Measurements from ENCODE around the gene BTBD19. TPM values are rescaled to one million over a fixed set of nuclear protein-coding genes. Genes with fewer than 3 reads are reported as not detected.

The BTBD19 gene
- total and polyA plus RNA-seq, 2 donors (not counting 1 experiment from before 2014, with no cell fraction given), result 0.75 to 2.3 TPM

- no peak for TF ChIP-seq CTCF (IDR thresholded peaks at IDR 0.05)
- no peak for TF ChIP-seq EZH2 (IDR thresholded peaks at IDR 0.05; ENCODE audit: borderline replicate concordance, insufficient read depth, low read depth, low read length, poor library complexity, severe bottlenecking)
- H3K9me3 Mint-ChIP-seq (ENCODE audit: insufficient read depth), result no peaks in the 10 kb centered on the region
- peak overlapping the region; percentile 93 for H3K4me3 Mint-ChIP-seq
- ChIA-PET CTCF (interaction anchor here (0.8 to 6.7 kb wide), 10 partner anchors 15 to 482 kb away, joined by 3 to 70 read pairs (median 4); partner anchors contain the start of genes HECTD3, PLK3 and RNU5D-1), POLR2A (interaction anchor here (0.6 to 5.2 kb wide), 6 partner anchors 13 to 482 kb away, joined by 5 to 61 read pairs (median 18); partner anchors contain the start of genes BTBD19, DYNLT4, PLK3 and RPS8)
- no peaks in the 10 kb centered on the region for H3K9me3 ChIP-seq (ENCODE audit: control extremely low read depth in 1 of 3, control insufficient read depth in 2 of 3, insufficient read depth in 1 of 3, low read length in 2 of 3)
- WGBS (ENCODE audit: insufficient coverage), result 98% methylated on average over 8 of the region's 9 CpGs
- peaks cover 13 to 20% of the 10 kb centered on the region in 2 donors for H3K4me1 ChIP-seq (ENCODE audit: control insufficient read depth in 2 of 2, insufficient read depth in 2 of 2, low read length in 2 of 2)
- H3K36me3 ChIP-seq (replicated peaks in 1 of 2; ENCODE audit: control extremely low read depth in 1 of 2, control insufficient read depth in 1 of 2, extremely low read depth in 1 of 2, insufficient read depth in 2 of 2, low read length in 1 of 2), result no peaks in the 10 kb centered on the region
- intact Hi-C loops (cut with micrococcal nuclease), result no loop called here
- H3K27me3 ChIP-seq (replicated peaks in 1 of 4; ENCODE audit: control extremely low read depth in 1 of 4, control insufficient read depth in 3 of 4, insufficient read depth in 4 of 4, low read length in 3 of 4), result no peaks in the 10 kb centered on the region
- no peaks in the 10 kb centered on the region for H3K27me3 Mint-ChIP-seq
- ATAC-seq (ENCODE audit: low read depth), result no peak
- DNase-seq, result no peak
- H3K4me3 ChIP-seq (ENCODE audit: control extremely low read depth in 1 of 5, extremely low read depth in 1 of 5, insufficient read depth in 1 of 5, low read depth in 2 of 5, low read length in 4 of 5), result no peak overlapping the region
- H3K79me2 ChIP-seq (ENCODE audit: control insufficient read depth, insufficient read depth, low read length), result no peaks in the 10 kb centered on the region
- H3K27ac ChIP-seq (ENCODE audit: low read length in 2 of 2), result no peak overlapping the region
- H2AFZ ChIP-seq (ENCODE audit: insufficient read depth, low read depth, low read length, poor library complexity, severe bottlenecking), result no peak overlapping the region
- no peak overlapping the region for H3K4me2 ChIP-seq (replicated peaks; ENCODE audit: low read depth, low read length, poor library complexity, severe bottlenecking)
- H4K20me1 ChIP-seq (ENCODE audit: control insufficient read depth, insufficient read depth, low read length, poor library complexity, severe bottlenecking), result no peaks in the 10 kb centered on the region
- peak overlapping the region; percentile 100 for H3K27ac Mint-ChIP-seq
- peaks cover 29% of the 10 kb centered on the region for H3K4me1 Mint-ChIP-seq
- H3K9ac ChIP-seq (ENCODE audit: low read length), result no peak overlapping the region
Observed at GRCh38 chr1:44821240-44821715, 13.0 kb downstream of the BTBD19 start.

GRCh38 chr1:44822131-44822701 lies 13.9 kb downstream of the BTBD19 start:
- intact Hi-C loops (cut with micrococcal nuclease), result no loop called here
- no peak overlapping the region for H3K4me3 Mint-ChIP-seq
- ChIA-PET POLR2A (interaction anchor here (0.5 to 1.6 kb wide), 5 partner anchors 9 to 79 kb away, joined by 3 to 5 read pairs (median 3); no protein-coding TSS in a partner anchor), CTCF (interaction anchor here (0.6 to 6.7 kb wide), 7 partner anchors 11 to 110 kb away, joined by 3 to 70 read pairs (median 5); partner anchors contain the start of genes PLK3, PTCH2 and RNU5D-1)
- H3K9me3 Mint-ChIP-seq (ENCODE audit: insufficient read depth), result no peaks in the 10 kb centered on the region
- Histone ChIP-seq H3K36me3 (replicated peaks in 1 of 2; ENCODE audit: control extremely low read depth in 1 of 2, control insufficient read depth in 1 of 2, extremely low read depth in 1 of 2, insufficient read depth in 2 of 2, low read length in 1 of 2) (no peaks in the 10 kb centered on the region), H3K9me3 (ENCODE audit: control extremely low read depth in 1 of 3, control insufficient read depth in 2 of 3, insufficient read depth in 1 of 3, low read length in 2 of 3) (peaks cover 0 to 4% (median 0%) of the 10 kb centered on the region in 3 donors), H3K4me1 (ENCODE audit: control insufficient read depth in 2 of 2, insufficient read depth in 2 of 2, low read length in 2 of 2) (peaks cover 13 to 20% of the 10 kb centered on the region in 2 donors), H2AFZ (ENCODE audit: insufficient read depth, low read depth, low read length, poor library complexity, severe bottlenecking) (no peak overlapping the region), H3K27me3 (replicated peaks in 1 of 4; ENCODE audit: control extremely low read depth in 1 of 4, control insufficient read depth in 3 of 4, insufficient read depth in 4 of 4, low read length in 3 of 4) (no peaks in the 10 kb centered on the region), H3K79me2 (ENCODE audit: control insufficient read depth, insufficient read depth, low read length) (no peaks in the 10 kb centered on the region), H4K20me1 (ENCODE audit: control insufficient read depth, insufficient read depth, low read length, poor library complexity, severe bottlenecking) (no peaks in the 10 kb centered on the region), H3K27ac (ENCODE audit: low read length in 2 of 2) (no peak overlapping the region), H3K4me3 (ENCODE audit: control extremely low read depth in 1 of 5, extremely low read depth in 1 of 5, insufficient read depth in 1 of 5, low read depth in 2 of 5, low read length in 4 of 5) (no peak overlapping the region), H3K4me2 (replicated peaks; ENCODE audit: low read depth, low read length, poor library complexity, severe bottlenecking) (no peak overlapping the region), H3K9ac (ENCODE audit: low read length) (no peak overlapping the region)
- no peak overlapping the region for H3K27ac Mint-ChIP-seq
- ATAC-seq (ENCODE audit: low read depth) (no peak), DNase-seq (no peak)
- TF ChIP-seq CTCF (IDR thresholded peaks at IDR 0.05) (no peak), EZH2 (IDR thresholded peaks at IDR 0.05; ENCODE audit: borderline replicate concordance, insufficient read depth, low read depth, low read length, poor library complexity, severe bottlenecking) (no peak)
- 100% methylated on average over 5 of the region's 6 CpGs for WGBS (ENCODE audit: insufficient coverage)
- H3K4me1 Mint-ChIP-seq, result peaks cover 29% of the 10 kb centered on the region
- no peaks in the 10 kb centered on the region for H3K27me3 Mint-ChIP-seq
